SU-DHL-6 (cell line): ENCODE measurements around the gene PRKN.

Source experiments
- H2AFZ ChIP-seq: fragments of 200-600 bp; sonication (generic); 2 replicates; pipeline ENCODE4 v1.6.1; 2014; ENCODE audit warnings: low read depth, mild to moderate bottlenecking, moderate library complexity, mixed read lengths, antibody characterized with exemption, low read length; ENCODE audit not compliant: severe bottlenecking
- H3F3A ChIP-seq: fragments of 200-600 bp; shearing (Covaris generic); 2 replicates; pipeline ENCODE4 v1.6.0; 2016; ENCODE audit warnings: antibody characterized with exemption, mild to moderate bottlenecking; ENCODE audit not compliant: insufficient read depth
- H3K27ac ChIP-seq: fragments of 200-600 bp; sonication (generic); 2 replicates; pipeline ENCODE4 v1.5.1; 2016; ENCODE audit warnings: low read depth, mild to moderate bottlenecking, low read length, moderate library complexity, mixed read lengths
- H3K27me3 ChIP-seq: fragments of 200-600 bp; sonication (generic), shearing (Covaris generic); 2 replicates; pipeline ENCODE4 v1.6.0; 2014; ENCODE audit warnings: mild to moderate bottlenecking, low read length
- H3K36me3 ChIP-seq: fragments of 200-600 bp; sonication (generic); 2 replicates; pipeline ENCODE4 v1.6.1; 2014; ENCODE audit warnings: mild to moderate bottlenecking, low read length, mixed read lengths
- H3K4me2 ChIP-seq: fragments of 300-600, 200-600 bp; shearing (Covaris generic), sonication (generic); 2 replicates; pipeline ENCODE4 v1.6.0; 2014; ENCODE audit warnings: low read length, low read depth, mild to moderate bottlenecking; ENCODE audit not compliant: poor library complexity, severe bottlenecking
- H3K4me3 ChIP-seq: fragments of 200-600 bp; sonication (generic); 2 replicates; pipeline ENCODE4 v1.5.1; 2014; ENCODE audit warnings: antibody characterized with exemption, low read length, mild to moderate bottlenecking, mixed read lengths; ENCODE audit not compliant: insufficient read depth, poor library complexity, severe bottlenecking
- H3K79me2 ChIP-seq: fragments of 200-600 bp; sonication (generic); 2 replicates; pipeline ENCODE4 v1.6.1; 2014; ENCODE audit warnings: mild to moderate bottlenecking, low read length, moderate library complexity; ENCODE audit not compliant: insufficient read depth
- H3K9ac ChIP-seq: fragments of 200-600 bp; sonication (generic); 2 replicates; pipeline ENCODE4 v1.7.0; 2014; ENCODE audit warnings: mild to moderate bottlenecking, low read length
- H3K9me2 ChIP-seq: fragments of 200-600 bp; sonication (generic); replicated peaks from 2 replicates; pipeline ENCODE4 v1.6.1; 2014; ENCODE audit warnings: low read length; ENCODE audit not compliant: insufficient read depth
- H3K9me3 ChIP-seq: fragments of 200-600 bp; sonication (generic); 2 replicates; pipeline ENCODE4 v1.6.1; 2014; ENCODE audit warnings: low read length, mixed read lengths; ENCODE audit not compliant: insufficient read depth
- H4K20me1 ChIP-seq: fragments of 200-600 bp; sonication (generic); 2 replicates; pipeline ENCODE4 v1.6.1; 2014; ENCODE audit warnings: low read depth, mild to moderate bottlenecking, antibody characterized with exemption, low read length, moderate library complexity, mixed read lengths
- EZH2phosphoT487 ChIP-seq: fragments of 200-600 bp; sonication (generic), shearing (Covaris generic); conservative IDR thresholded peaks from 2 replicates; pipeline ENCODE4 v1.6.1; 2018; ENCODE audit warnings: mild to moderate bottlenecking, antibody characterized with exemption, low read length, moderate library complexity, mixed read lengths
- TF ChIP-seq, protein P1 (sequence below): fragments of 200-600 bp; sonication (generic); IDR thresholded peaks from one replicate; pipeline ENCODE4 v1.5.1; 2017; ENCODE audit warnings: antibody characterized with exemption, mild to moderate bottlenecking, low read length, moderate library complexity; ENCODE audit not compliant: insufficient read depth, poor library complexity, severe bottlenecking

The PRKN gene

DNA sequence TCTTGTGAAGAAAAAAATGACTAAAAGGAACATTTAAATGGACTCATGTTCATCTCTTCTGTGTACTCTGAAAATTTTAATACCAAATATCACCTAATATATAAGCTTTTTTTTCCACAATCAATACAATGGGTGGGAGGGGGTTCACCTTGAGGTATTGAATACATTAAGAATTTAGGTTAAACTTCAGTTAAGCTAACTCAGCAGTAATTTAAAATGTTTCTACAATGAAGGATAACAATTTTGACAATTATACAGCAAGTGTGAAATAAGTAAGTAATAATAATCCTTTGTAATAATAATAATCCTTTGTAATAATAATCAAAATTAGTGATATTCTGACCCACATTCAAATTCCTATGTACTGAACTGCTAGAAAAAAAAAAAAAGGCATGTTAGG is 136.0 kb downstream of the PRKN start:
- H3K9ac ChIP-seq = no peak overlapping the region
- no peak overlapping the region for H3K4me3 ChIP-seq
- no peak overlapping the region for H3K27ac ChIP-seq
- no peaks in the 10 kb centered on the region for H4K20me1 ChIP-seq
- H3K79me2 ChIP-seq = no peaks in the 10 kb centered on the region
- no peak overlapping the region for H2AFZ ChIP-seq
- H3K36me3 ChIP-seq = no peaks in the 10 kb centered on the region
- H3F3A ChIP-seq = no peaks in the 10 kb centered on the region
- H3K9me3 ChIP-seq = no peaks in the 10 kb centered on the region
- H3K27me3 ChIP-seq = no peaks in the 10 kb centered on the region
- no peak for TF ChIP-seq EZH2phosphoT487
- TF ChIP-seq, protein P1, sequence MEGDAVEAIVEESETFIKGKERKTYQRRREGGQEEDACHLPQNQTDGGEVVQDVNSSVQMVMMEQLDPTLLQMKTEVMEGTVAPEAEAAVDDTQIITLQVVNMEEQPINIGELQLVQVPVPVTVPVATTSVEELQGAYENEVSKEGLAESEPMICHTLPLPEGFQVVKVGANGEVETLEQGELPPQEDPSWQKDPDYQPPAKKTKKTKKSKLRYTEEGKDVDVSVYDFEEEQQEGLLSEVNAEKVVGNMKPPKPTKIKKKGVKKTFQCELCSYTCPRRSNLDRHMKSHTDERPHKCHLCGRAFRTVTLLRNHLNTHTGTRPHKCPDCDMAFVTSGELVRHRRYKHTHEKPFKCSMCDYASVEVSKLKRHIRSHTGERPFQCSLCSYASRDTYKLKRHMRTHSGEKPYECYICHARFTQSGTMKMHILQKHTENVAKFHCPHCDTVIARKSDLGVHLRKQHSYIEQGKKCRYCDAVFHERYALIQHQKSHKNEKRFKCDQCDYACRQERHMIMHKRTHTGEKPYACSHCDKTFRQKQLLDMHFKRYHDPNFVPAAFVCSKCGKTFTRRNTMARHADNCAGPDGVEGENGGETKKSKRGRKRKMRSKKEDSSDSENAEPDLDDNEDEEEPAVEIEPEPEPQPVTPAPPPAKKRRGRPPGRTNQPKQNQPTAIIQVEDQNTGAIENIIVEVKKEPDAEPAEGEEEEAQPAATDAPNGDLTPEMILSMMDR = no peak
- H3K9me2 ChIP-seq = no peaks in the 10 kb centered on the region
- no peak overlapping the region for H3K4me2 ChIP-seq

DNA sequence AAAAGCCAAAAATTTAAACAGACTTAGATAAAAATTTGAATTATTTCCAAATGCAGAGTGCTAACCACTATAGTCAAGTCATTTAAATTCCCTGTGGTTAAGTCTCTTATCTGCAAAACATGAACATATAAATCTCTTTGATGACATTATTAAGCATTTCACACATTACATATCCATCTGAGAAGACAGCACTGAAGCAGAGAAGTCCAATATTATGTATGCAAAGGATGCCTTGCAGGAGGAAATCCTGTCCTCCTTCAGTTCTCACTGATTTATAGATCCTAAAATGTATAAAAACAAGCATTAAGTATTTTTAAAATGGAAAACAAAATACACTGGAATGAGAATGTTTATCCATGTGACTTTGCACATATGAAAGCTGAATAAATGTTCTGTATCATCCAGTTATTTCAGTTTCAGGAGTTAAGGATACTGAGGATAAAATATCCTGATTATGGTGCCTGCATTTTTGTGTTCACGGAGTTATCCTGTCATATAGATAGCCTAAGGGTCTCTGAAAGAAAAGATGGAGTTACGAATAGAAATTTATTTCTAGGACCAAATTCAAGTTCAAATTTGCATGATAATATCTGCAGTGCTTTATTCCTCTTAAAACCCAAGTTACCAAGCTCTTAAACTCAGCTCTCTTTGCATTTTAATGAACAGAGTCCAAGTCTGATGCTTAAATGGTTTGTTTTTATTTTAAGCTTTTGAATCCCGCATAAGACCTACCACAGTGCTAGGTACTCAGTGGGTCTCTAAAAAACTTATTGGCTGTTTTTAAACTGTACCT is 145.4 kb downstream of the PRKN start:
- Histone ChIP-seq H3K9ac (no peak overlapping the region), H3K27me3 (no peaks in the 10 kb centered on the region), H3F3A (no peaks in the 10 kb centered on the region), H4K20me1 (no peaks in the 10 kb centered on the region), H3K79me2 (no peaks in the 10 kb centered on the region), H3K9me3 (no peaks in the 10 kb centered on the region), H3K27ac (no peak overlapping the region), H3K9me2 (no peaks in the 10 kb centered on the region), H3K36me3 (no peaks in the 10 kb centered on the region), H3K4me2 (no peak overlapping the region), H3K4me3 (no peak overlapping the region), H2AFZ (no peak overlapping the region)
- TF ChIP-seq, protein P1 = no peak
- TF ChIP-seq EZH2phosphoT487 = no peak

DNA sequence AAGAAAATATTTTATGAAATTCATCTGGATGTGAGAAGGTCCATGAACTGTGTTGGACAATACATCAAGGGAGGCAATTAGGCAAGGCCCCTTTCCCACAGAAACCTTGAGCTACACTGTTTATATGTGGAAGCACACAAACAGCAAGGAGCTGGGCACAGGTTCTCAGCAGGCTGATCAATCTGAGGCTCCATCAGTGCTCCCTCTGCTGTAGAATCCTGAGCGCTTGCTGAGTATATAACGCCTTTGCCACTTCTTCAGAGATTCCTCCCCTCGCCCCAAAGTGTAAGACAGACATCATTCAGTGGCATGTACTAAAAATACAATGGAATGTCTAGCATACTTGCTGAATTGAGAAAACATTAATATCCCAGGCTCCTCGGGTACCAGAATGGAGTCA is 146.9 kb downstream of the PRKN start:
- Histone ChIP-seq H3K9me2 (no peaks in the 10 kb centered on the region), H4K20me1 (no peaks in the 10 kb centered on the region), H3K4me2 (no peak overlapping the region), H3K79me2 (no peaks in the 10 kb centered on the region), H3F3A (no peaks in the 10 kb centered on the region), H3K9ac (no peak overlapping the region), H3K27ac (no peak overlapping the region), H3K9me3 (no peaks in the 10 kb centered on the region), H3K4me3 (no peak overlapping the region), H3K27me3 (no peaks in the 10 kb centered on the region), H3K36me3 (no peaks in the 10 kb centered on the region), H2AFZ (no peak overlapping the region)
- TF ChIP-seq, protein P1 = no peak
- no peak for TF ChIP-seq EZH2phosphoT487
